ENCODE data around the gene PNMA8A.

PNMA8A gene

GRCh38 chr19:46426506-46427162, 44.7 kb downstream of the PNMA8A start:
- peak in 1 of 5 experiments; percentile 38 for DNase-seq

GRCh38 chr19:46426035-46426505, 45.3 kb downstream of the PNMA8A start:
- DNase-seq, result no peak

- DNase-seq, result no peak
Observed at GRCh38 chr19:46423188-46423587, 48.2 kb downstream of the PNMA8A start.

GRCh38 chr19:46422344-46422743, 49.0 kb downstream of the PNMA8A start:
- no peak for DNase-seq

- no peak for DNase-seq
Observed at GRCh38 chr19:46420056-46420455, 51.3 kb downstream of the PNMA8A start.
